A549 (cell line): ENCODE results near the gene DOCK1.

Experiments
- CEBPB ChIP-seq, 2 experiments: fragments of >200 bp in 1 of 2; sonication (Bioruptor Twin) in 1 of 2; formaldehyde crosslinking in 1 of 2; IDR thresholded peaks; 2 replicates each; pipeline ENCODE4 v1.6.1; 2012 to 2016
- RAD21 ChIP-seq, 2 experiments: fragments of >200 bp in 1 of 2; sonication (Bioruptor Twin) in 1 of 2; formaldehyde crosslinking in 1 of 2; IDR thresholded peaks in 1 of 2; conservative IDR thresholded peaks in 1 of 2; 2 replicates in 1 of 2; 3 replicates in 1 of 2; pipeline ENCODE4 v1.6.1; 2012 to 2018; ENCODE audit warnings: inconsistent platforms in 1 of 2
- TF ChIP-seq, protein P1 (sequence below): fragments of >200 bp; sonication (Bioruptor Twin); formaldehyde crosslinking; IDR thresholded peaks from 3 replicates; pipeline ENCODE4 v1.5.1; 2016

DNA sequence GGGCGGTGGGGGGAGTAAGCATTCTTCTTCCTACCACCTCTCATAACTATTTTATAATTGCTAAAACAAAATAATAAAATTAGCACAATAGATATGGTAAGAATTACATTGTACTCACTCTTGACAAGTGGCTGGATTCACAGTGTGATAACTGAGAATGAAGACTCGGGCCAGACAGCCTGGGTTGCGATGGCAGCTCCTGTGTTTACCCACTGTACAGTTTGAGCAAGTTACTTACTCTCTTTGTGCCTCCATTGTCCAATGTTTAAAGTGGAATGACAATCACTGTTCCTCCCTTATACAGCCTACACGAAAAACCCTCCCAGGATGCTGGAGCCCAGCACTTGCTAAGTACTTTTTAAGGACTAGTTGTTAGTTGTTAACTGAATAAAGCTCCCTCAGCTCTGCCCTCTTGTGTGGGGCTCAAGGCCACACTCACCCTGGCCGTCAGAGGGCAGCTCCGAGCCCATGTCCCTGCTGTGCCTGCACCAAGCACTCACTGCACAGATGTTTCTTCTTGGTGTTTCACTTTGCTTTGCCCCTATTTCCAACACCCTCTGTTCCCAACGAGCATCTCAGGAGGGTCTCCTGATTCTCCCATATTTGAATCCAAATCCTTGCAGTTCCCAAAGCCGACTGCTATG, 587.5 kb downstream of the DOCK1 start:
- no peak for TF ChIP-seq CEBPB (IDR thresholded peaks at IDR 0.05)
- TF ChIP-seq, protein P1, sequence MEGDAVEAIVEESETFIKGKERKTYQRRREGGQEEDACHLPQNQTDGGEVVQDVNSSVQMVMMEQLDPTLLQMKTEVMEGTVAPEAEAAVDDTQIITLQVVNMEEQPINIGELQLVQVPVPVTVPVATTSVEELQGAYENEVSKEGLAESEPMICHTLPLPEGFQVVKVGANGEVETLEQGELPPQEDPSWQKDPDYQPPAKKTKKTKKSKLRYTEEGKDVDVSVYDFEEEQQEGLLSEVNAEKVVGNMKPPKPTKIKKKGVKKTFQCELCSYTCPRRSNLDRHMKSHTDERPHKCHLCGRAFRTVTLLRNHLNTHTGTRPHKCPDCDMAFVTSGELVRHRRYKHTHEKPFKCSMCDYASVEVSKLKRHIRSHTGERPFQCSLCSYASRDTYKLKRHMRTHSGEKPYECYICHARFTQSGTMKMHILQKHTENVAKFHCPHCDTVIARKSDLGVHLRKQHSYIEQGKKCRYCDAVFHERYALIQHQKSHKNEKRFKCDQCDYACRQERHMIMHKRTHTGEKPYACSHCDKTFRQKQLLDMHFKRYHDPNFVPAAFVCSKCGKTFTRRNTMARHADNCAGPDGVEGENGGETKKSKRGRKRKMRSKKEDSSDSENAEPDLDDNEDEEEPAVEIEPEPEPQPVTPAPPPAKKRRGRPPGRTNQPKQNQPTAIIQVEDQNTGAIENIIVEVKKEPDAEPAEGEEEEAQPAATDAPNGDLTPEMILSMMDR: peak; percentile 37
- TF ChIP-seq RAD21 (conservative IDR thresholded peaks at IDR 0.05 in 1 of 2, IDR thresholded peaks at IDR 0.05 in 1 of 2): peak in 1 of 2 experiments; percentile 18; a peak in 2 of 5 replicates
